Measurements from ENCODE around the gene ATG9B. TPM values are rescaled to one million over a fixed set of nuclear protein-coding genes. Genes with fewer than 3 reads are reported as not detected.

ATG9B gene
- total RNA-seq, 4 donors from 2014 or later = 47.6 to 125 (median 59.8) TPM

DNA sequence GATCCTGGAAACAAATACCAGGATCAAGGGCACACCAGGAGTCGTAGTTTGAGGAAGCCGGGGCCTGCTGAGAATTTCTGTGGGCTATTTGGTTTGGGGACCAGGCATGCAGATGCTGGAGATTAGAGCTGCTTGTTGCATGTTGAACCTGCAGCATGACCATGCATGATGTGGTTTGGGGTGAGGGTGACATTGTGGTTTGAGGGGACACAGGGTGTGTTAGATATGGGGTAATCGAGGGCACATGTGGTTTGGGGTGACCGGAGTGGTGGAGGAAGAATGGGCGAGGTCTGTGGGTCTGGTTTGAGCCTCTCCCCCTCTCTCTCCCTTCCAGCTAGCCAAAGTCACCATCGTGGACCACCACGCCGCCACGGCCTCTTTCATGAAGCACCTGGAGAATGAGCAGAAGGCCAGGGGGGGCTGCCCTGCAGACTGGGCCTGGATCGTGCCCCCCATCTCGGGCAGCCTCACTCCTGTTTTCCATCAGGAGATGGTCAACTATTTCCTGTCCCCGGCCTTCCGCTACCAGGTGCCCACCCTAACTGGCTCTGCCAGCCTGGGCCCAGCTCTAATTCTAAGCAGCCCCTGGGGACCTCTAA is 23.3 kb downstream of the ATG9B start:
- 88 to 92% methylated on average over 13 of the region's 13 CpGs for WGBS, 2 donors
- intact Hi-C loops (cut with DNase I; ENCODE audit: low total_unique reads) = no loop called here
- no peak overlapping the region for H3K4me3 ChIP-seq (ENCODE audit: low read depth, poor library complexity, severe bottlenecking)
- TF ChIP-seq, protein P1, sequence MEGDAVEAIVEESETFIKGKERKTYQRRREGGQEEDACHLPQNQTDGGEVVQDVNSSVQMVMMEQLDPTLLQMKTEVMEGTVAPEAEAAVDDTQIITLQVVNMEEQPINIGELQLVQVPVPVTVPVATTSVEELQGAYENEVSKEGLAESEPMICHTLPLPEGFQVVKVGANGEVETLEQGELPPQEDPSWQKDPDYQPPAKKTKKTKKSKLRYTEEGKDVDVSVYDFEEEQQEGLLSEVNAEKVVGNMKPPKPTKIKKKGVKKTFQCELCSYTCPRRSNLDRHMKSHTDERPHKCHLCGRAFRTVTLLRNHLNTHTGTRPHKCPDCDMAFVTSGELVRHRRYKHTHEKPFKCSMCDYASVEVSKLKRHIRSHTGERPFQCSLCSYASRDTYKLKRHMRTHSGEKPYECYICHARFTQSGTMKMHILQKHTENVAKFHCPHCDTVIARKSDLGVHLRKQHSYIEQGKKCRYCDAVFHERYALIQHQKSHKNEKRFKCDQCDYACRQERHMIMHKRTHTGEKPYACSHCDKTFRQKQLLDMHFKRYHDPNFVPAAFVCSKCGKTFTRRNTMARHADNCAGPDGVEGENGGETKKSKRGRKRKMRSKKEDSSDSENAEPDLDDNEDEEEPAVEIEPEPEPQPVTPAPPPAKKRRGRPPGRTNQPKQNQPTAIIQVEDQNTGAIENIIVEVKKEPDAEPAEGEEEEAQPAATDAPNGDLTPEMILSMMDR (IDR thresholded peaks at IDR 0.05) = no peak
- no peak for TF ChIP-seq POLR2A (IDR thresholded peaks at IDR 0.05)
- no peak for DNase-seq (ENCODE audit: low spot score in 2 of 2)

DNA sequence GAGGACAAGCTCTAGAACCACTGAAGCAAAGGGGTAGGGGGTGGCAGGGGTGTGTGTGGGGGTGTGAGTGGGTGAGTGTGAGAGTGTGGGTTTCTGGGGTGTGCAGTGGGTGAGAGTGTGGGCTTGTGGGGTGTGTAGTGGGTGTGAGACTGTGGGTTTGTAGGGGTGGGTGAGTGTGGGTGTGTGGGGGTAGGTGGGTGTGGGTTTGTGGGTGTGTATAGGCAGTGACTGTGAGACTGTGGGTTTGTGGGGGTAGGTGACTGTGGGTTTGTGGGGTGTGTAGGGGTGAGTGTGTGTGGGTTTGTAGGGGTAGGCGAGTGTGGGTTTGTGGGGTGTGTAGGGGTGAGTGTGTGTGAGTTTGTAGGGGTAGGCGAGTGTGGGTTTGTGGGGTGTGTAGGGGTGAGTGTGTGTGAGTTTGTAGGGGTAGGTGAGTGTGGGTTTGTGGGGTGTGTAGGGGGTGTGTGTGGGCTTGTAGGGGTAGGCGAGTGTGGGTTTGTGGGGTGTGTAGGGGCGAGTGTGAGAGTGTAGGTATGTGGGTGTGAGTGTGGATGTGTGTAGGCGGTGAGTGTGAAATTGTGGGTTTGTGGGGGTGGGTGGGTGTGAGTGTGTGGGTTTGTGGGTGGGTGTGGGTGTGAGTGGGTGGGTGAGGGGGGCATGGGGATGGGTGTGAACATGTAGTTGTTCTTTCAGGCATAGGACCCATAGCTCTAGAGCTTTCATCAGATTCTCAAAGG is 24.6 kb downstream of the ATG9B start:
- DNase-seq (ENCODE audit: low spot score in 2 of 2) = no peak
- H3K4me3 ChIP-seq (ENCODE audit: low read depth, poor library complexity, severe bottlenecking) = no peak overlapping the region
- WGBS, 2 donors = 89 to 92% methylated on average over 5 of the region's 5 CpGs
- TF ChIP-seq, protein P1 (IDR thresholded peaks at IDR 0.05) = no peak
- no peak for TF ChIP-seq POLR2A (IDR thresholded peaks at IDR 0.05)
- intact Hi-C loops (cut with DNase I; ENCODE audit: low total_unique reads) = no loop called here

DNA sequence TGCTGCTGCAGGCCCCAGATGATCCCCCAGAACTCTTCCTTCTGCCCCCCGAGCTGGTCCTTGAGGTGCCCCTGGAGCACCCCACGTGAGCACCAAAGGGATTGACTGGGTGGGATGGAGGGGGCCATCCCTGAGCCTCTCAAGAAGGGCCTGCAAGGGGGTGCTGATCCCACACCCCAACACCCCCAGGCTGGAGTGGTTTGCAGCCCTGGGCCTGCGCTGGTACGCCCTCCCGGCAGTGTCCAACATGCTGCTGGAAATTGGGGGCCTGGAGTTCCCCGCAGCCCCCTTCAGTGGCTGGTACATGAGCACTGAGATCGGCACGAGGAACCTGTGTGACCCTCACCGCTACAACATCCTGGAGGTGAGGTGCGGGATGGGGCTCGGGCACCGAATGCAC is 25.3 kb downstream of the ATG9B start:
- WGBS, 2 donors = 92 to 93% methylated on average over 11 to 12 of the region's 12 CpGs
- intact Hi-C loops (cut with DNase I; ENCODE audit: low total_unique reads) = no loop called here
- no peak for TF ChIP-seq POLR2A (IDR thresholded peaks at IDR 0.05)
- TF ChIP-seq, protein P1 (IDR thresholded peaks at IDR 0.05) = no peak
- H3K4me3 ChIP-seq (ENCODE audit: low read depth, poor library complexity, severe bottlenecking) = no peak overlapping the region
- DNase-seq (ENCODE audit: low spot score in 2 of 2) = no peak

DNA sequence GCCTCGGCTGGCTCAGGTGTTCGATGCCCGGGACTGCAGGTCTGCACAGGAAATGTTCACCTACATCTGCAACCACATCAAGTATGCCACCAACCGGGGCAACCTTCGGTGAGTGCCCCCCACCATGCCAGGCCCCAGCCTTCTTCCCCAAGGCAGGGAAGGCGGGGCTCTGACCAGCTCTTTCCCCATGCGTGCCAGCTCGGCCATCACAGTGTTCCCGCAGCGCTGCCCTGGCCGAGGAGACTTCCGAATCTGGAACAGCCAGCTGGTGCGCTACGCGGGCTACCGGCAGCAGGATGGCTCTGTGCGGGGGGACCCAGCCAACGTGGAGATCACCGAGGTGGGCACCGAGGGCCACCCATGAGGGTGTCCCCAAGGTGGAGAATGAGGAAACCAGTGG is 26.0 kb downstream of the ATG9B start:
- no peak for DNase-seq (ENCODE audit: low spot score in 2 of 2)
- H3K4me3 ChIP-seq (ENCODE audit: low read depth, poor library complexity, severe bottlenecking) = no peak overlapping the region
- intact Hi-C loops (cut with DNase I; ENCODE audit: low total_unique reads) = no loop called here
- WGBS, 2 donors = 90 to 93% methylated on average over 20 of the region's 20 CpGs
- TF ChIP-seq, protein P1 (IDR thresholded peaks at IDR 0.05) = no peak
- TF ChIP-seq POLR2A (IDR thresholded peaks at IDR 0.05) = no peak

DNA sequence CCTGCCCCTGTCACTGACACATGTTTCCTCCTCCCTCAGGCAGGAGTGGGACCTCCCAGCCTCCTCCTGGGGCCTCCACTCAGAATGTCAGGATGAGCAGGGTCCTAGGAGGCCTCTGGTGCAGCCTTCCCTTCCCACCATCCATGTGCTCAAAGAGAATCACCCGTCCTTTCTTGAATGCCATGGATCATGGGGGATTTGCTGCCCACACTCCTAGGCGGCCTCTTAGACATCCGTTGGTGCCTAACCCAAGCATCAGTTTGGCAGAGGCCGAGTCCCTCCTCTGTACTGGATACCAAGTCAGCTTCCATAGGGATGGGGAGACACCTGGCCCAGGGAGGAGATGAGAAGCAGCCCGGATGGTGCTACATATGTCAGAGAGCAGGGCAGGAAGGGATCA is 26.5 kb downstream of the ATG9B start:
- WGBS, 2 donors = 81 to 86% methylated on average over 5 of the region's 5 CpGs
- TF ChIP-seq, protein P1 (IDR thresholded peaks at IDR 0.05) = no peak
- no peak for TF ChIP-seq POLR2A (IDR thresholded peaks at IDR 0.05)
- no peak for DNase-seq (ENCODE audit: low spot score in 2 of 2)
- intact Hi-C loops (cut with DNase I; ENCODE audit: low total_unique reads) = no loop called here
- no peak overlapping the region for H3K4me3 ChIP-seq (ENCODE audit: low read depth, poor library complexity, severe bottlenecking)
